ENCODE results near the gene CATSPER3.
"Not testable (repeated sequence)": the region's sequence is repeated elsewhere in the genome, so short reads cannot be mapped to it uniquely, and the experiment has no call there.

The CATSPER3 gene

DNA sequence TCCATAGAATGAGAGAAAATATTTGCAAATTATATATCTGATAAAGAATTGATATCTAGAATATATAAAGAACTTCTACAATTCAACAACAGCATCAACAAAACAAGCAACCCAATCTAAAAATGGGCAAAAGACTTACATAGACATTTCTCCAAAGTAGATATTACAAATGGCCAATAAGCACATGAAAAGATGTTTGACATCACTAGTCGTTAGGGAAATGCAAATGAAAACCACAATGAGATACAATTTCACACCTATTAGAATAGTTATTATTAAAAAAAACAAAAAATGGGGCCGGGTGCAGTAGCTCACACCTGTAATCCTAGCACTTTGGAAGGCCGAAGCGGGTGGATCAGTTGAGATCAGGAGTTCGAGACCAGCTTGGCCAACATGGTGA is 24.4 kb downstream of the CATSPER3 start:
- no peak for TF ChIP-seq POLR2A (IDR thresholded peaks at IDR 0.05; ENCODE audit: low read length)
- TF ChIP-seq GATA1 (IDR thresholded peaks at IDR 0.05; ENCODE audit: low read depth, low read length) = no peak
- no peak for DNase-seq

DNA sequence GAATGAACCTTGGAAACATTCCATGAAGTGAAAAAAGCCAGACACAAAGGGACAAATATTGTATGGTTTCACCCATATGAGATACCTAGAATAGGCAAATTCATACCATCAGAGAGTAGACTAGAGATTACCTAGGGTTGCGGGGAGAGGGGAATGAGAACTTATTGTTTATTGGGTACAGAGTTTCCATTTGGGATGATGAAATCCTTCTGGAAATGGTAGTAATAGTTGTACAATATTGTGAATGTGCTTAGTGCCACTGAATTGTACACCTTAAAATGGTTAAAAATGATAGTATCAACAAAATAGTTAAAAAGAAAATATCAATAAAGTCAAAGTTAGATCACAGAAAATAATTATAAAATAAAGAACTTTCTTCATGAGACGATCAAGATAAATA is 25.5 kb downstream of the CATSPER3 start:
- no peak for DNase-seq
- TF ChIP-seq GATA1 (IDR thresholded peaks at IDR 0.05; ENCODE audit: low read depth, low read length) (no peak), POLR2A (IDR thresholded peaks at IDR 0.05; ENCODE audit: low read length) (no peak)

DNA sequence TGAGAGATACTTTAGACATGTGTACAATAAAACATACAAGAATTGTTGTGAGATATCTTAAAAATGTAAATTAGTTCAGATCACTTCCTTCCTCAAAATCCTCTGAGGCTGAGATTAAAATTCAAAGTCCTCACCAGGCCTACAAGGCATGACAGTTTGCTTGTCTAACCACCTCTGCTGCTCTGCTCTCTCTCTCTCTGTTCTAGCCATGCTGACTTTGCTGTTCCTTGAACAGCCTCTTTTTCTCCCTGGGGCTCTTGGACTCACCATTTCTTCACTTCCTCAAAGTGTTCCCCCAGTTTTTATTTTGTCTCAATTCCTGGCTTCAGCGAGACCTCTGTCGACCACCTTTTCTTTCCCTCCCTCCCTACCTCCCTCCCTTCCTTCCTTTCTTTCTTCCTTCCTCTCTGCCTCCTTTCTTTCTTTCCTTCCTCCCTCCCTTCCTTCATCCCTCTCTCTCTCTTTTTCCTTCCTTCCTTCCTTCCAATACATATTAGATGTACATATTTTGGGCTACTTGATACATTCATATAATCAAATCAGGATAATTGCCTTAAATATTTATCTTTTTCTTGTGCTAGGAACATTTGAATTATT is 27.0 kb downstream of the CATSPER3 start:
- TF ChIP-seq POLR2A (IDR thresholded peaks at IDR 0.05; ENCODE audit: low read length) (no peak), GATA1 (IDR thresholded peaks at IDR 0.05; ENCODE audit: low read depth, low read length) (no peak)
- DNase-seq = no peak

DNA sequence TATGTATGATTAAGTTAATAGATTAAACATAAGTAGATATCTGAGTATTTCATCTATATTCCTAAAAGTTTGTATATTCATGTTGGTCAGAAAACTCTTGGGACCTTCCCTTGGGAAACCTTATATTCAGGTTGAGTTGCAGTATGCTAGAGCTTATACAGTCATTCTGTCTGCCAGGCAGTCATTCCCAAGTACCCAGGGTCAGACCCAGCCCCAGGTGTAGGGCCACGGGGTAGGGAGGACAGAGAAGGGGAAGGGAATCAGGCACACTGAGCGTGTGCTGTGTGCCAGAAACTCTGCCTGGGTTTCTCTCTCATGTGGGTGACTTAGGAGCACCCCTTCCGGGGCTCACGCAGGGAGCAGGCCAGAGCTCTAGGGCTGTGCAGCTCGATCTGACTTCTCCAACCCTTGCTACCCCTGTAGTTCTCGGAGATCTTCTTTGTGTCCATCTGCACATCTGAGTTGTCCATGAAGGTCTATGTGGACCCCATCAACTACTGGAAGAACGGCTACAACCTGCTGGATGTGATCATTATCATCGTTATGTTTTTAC is 28.2 kb downstream of the CATSPER3 start:
- no peak for TF ChIP-seq GATA1 (IDR thresholded peaks at IDR 0.05; ENCODE audit: low read depth, low read length)
- TF ChIP-seq POLR2A (IDR thresholded peaks at IDR 0.05; ENCODE audit: low read length) = no peak
- no peak for DNase-seq

DNA sequence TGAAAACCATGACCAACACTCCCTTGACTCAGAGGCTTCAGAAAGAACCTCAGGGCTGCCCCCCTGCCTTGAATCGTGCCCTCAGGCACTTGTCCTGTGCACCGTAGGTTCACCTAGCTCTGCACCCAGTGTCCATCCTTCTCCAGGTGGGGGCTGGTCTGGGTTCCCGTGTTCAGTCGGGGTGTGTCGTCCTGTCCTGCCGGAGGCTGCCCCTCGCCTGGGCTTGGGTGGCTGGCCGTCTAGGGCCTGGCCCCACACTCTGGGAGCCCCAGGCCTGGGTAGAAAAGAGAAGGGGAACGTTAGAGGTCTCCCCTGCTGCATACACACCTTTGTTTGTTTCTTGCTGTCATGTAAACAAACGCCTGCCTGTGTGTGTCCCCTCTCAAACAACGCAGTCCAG is 29.3 kb downstream of the CATSPER3 start:
- no peak for DNase-seq
- TF ChIP-seq POLR2A (IDR thresholded peaks at IDR 0.05; ENCODE audit: low read length) = no peak
- TF ChIP-seq GATA1 (IDR thresholded peaks at IDR 0.05; ENCODE audit: low read depth, low read length) = no peak

DNA sequence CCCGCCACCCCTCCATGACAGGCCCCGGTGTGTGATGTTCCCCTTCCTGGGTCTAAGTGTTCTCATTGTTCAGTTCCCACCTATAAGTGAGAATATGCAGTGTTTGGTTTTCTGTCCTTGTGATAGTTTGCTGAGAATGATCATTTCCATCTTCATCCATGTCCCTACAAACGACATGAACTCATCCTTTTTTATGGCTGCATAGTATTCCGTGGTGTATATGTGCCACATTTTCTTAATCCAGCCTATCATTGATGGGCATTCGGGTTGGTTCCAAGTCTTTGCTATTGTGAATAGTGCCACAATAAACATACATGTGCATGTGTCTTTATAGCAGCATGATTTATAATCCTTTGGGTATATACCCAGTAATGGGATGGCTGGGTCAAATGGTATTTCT is 30.4 kb downstream of the CATSPER3 start:
- DNase-seq = not testable (repeated sequence)

DNA sequence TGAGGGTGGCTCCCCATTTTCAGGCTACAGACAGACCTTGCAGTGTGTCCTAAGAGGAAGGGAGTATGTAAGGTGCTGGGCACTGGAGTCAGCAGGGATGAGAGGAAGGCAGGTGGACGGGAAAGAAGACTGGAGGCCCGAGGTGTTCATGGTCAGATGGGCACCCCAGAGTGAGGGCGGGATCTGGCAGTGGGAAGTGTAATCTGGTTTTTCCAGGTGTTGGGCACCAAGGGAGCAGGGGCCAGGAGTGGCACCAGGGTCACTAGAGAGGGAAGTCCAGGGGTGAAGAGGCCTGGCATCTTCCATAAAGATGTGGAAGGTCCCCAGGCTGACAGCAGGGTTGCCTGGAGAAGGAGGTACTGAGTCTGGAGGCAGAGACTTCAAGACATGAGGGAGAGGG is 36.7 kb downstream of the CATSPER3 start:
- DNase-seq = no peak
- no peak for TF ChIP-seq POLR2A (IDR thresholded peaks at IDR 0.05; ENCODE audit: low read length)
- TF ChIP-seq GATA1 (IDR thresholded peaks at IDR 0.05; ENCODE audit: low read depth, low read length) = no peak

DNA sequence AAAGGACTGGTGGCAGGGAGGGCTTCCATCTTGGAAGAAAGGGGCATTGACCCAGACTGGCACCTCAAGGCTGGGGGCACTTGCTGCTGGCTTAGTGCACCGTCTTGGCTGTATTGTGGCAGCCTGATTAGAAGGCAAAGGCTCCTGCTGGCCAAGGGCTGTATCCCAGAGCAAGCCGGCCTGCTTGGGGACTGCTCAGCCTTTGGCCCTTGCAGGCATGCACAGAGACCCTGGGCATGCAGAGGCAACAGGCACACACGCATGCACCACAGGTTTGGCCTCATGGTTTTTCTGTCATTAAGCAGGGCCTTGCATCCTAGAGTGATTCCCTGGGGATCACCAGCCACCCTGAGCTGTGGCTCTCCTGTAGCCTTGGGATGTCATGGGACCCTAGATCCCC is 37.4 kb downstream of the CATSPER3 start:
- no peak for TF ChIP-seq POLR2A (IDR thresholded peaks at IDR 0.05; ENCODE audit: low read length)
- no peak for TF ChIP-seq GATA1 (IDR thresholded peaks at IDR 0.05; ENCODE audit: low read depth, low read length)
- no peak for DNase-seq

DNA sequence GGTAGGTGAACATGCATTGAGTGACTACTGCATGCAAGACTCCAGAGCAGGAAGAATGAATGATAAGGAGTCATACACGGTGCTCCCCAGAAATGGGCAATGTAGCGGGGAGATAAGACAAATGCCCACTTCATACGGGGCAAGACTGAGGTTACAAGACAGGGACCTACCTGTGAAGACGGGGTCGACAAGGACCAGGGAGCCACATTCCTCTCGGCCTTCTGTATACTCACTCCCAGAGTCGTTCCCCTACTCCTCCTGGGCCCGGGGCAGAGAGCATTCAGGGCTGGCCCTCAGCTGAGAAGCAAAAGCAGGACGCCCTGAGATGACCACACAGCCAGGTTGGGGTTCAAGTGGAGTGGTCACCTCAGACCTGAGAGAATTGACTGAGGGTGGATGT is 39.6 kb downstream of the CATSPER3 start:
- no peak for TF ChIP-seq GATA1 (IDR thresholded peaks at IDR 0.05; ENCODE audit: low read depth, low read length)
- no peak for TF ChIP-seq POLR2A (IDR thresholded peaks at IDR 0.05; ENCODE audit: low read length)
- no peak for DNase-seq

DNA sequence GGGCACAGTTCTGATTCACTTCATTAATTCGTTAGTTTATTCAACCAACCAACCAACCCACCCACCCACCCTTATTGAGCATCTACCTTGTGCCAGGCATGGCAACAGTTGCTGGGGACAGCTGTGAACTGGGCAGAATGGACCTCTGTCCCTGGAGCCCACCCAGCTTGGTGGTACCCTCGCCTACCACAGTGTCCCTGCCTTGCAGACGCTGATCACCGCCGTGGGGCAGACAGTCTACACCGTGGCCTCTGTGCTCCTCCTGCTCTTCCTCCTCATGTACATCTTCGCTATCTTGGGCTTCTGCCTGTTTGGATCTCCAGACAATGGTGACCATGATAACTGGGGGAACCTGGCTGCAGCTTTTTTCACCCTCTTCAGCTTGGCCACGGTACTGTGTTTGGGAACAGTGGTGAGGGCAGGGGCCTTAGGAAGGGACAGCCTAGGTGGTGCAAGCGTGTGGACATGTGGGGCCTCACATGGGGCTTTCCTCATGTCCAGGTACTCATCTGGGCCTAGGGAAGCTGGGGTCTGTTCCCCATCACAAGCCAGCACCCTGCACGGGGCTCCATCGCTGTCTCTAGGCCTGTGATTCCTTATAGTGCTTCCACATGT is 40.1 kb downstream of the CATSPER3 start:
- TF ChIP-seq POLR2A (IDR thresholded peaks at IDR 0.05; ENCODE audit: low read length) (no peak), GATA1 (IDR thresholded peaks at IDR 0.05; ENCODE audit: low read depth, low read length) (no peak)

DNA sequence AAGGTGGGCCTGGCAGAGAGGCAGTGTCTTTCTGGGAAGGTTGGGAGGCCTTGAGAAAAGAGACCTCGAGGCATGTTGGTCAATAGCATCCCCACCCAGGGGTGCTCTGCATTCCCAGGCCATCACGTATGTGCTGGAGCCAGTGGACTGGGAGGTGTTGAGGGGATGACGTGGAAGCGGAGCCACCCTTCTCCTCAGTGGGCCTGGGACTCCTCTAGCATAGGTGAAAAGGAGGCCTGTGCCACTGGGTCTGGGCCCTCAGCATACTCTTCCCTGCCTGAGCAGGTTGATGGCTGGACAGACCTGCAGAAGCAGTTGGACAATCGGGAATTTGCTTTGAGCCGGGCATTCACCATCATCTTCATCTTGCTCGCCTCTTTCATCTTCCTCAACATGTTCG is 40.8 kb downstream of the CATSPER3 start:
- no peak for DNase-seq
- TF ChIP-seq POLR2A (IDR thresholded peaks at IDR 0.05; ENCODE audit: low read length) (no peak), GATA1 (IDR thresholded peaks at IDR 0.05; ENCODE audit: low read depth, low read length) (no peak)

More for the DNA sequence above, 40.1 kb downstream of the CATSPER3 start:
- no peak for DNase-seq

DNA sequence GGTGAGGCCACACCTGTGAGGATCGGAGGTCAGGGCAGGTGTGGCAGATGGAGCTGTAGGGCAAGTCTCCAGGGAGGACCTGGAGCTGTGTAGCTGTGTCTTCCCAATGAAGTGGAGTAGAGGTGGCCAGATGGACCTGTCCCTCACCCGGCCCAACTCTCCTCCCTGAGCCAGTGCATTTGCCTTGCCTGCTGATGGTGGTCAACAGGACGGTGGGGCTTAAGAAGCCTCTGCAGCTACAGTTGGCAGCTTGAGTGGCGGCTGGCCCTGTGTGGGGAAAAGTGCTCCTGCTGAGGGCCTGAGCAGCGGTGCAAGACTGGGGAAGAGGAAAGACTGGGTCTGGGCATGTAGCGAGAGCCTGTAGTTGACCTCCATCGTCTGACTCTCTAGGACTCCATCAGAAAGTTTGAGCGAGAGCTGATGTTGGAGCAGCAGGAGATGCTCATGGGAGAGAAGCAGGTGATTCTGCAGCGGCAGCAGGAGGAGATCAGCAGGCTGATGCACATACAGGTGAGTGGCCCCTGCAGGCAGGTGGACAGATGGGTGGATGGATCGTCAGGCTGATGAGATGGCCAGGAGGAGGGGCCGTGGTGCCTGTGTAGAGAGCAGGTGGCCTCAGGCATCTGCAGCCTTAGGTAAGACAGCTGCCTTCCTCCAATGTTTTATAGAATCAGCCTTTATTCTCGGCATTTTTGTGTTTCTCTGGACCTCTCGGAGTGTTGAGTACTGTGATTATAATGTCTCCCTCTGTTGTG is 41.5 kb downstream of the CATSPER3 start:
- TF ChIP-seq GATA1 (IDR thresholded peaks at IDR 0.05; ENCODE audit: low read depth, low read length) (no peak), POLR2A (IDR thresholded peaks at IDR 0.05; ENCODE audit: low read length) (no peak)
- no peak for DNase-seq

DNA sequence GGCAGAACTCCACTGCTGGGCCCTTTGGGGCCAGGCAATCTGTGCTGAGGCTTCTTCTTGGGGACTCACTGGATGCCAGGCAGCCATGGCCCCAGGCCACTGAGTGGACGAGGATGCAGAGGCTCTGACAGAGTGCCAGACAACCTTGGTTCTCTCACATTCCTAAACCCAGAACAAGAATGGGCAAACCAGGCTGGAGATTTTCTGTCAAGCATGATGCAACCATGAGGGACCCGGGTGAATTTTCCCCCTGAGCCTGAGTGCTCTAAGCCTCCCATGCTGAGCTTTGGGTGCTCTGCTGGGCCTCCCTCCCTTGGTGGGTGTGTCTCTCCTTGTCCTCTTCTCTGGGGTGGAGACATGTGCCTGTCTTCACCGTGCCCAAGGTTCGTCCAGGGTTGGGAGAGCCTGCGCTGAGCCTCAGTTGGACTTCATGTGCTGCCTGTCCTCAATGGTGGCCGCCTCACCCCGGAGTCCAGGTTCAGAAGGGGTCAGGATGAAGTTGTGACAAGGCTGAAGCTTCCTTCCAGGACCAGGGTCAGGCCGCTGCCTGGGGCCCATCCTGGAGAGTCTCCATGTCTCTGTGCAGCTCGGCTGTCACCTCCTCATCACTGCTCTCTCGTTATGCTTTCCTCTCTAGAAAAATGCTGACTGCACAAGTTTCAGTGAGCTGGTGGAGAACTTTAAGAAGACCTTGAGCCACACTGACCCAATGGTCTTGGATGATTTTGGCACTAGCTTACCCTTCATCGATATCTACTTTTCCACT is 42.2 kb downstream of the CATSPER3 start:
- TF ChIP-seq POLR2A (IDR thresholded peaks at IDR 0.05; ENCODE audit: low read length) (no peak), GATA1 (IDR thresholded peaks at IDR 0.05; ENCODE audit: low read depth, low read length) (no peak)

More for the DNA sequence above, 42.2 kb downstream of the CATSPER3 start:
- no peak for DNase-seq

Data from erythroblast (primary cell).